ENCODE data around the gene CUL4A. TPM values are rescaled to one million over a fixed set of nuclear protein-coding genes. Genes with fewer than 3 reads are reported as not detected.

The CUL4A gene
- total and polyA plus RNA-seq, 9 of the 15 experiments (the other 6 are each of a cell fraction or from before 2014, with no cell fraction given): 21.1 to 92.0 (median 63.2) TPM

DNA sequence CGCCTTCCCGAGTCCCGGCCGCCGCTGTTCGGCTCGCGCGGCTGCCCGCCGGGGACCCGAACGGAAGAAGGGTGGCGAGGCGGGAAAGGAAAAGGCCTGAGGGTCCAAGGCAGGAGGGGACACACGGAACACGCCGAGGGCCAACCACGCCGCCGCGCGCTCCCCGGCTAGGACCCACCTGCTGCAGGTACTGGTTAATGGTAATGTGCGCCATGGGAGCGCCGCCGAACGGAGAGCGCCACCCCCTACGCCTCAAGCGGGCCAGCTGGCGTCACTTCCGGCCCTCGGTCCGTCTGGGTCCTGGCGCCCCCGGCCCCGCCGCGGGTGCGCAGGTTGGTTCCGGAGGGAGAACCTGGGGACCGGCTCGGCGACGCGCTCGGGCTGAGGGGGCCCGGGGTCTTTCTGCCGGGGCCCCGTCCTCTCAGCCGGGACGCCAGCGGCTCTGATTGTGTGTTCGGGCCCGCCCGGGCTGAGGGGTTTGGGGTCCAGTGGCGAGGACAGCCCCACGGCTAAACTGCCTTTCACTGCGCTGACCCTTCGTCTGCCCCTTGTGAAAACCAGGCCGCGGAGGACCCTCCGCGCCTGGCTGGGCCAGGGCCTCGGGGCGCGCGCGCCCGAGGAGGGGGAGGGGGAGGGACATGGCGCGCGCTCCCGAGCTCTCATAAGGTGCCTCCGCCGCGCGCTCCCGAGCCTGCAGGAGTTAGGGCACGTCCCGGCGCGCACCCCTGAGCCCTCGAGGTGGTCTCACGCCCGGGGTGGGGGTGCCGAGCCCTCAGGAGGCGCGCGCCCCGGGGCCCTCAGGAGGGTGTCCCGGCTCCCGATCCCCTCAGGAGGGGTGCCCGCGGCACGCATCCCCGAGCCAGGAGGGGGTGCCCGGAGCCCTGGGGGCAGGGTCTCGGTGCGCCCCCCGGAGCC lies 735 bp upstream of the CUL4A start, which contains the start of gene PCID2 (continued):
- TF ChIP-seq, protein P1, sequence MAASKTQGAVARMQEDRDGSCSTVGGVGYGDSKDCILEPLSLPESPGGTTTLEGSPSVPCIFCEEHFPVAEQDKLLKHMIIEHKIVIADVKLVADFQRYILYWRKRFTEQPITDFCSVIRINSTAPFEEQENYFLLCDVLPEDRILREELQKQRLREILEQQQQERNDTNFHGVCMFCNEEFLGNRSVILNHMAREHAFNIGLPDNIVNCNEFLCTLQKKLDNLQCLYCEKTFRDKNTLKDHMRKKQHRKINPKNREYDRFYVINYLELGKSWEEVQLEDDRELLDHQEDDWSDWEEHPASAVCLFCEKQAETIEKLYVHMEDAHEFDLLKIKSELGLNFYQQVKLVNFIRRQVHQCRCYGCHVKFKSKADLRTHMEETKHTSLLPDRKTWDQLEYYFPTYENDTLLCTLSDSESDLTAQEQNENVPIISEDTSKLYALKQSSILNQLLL (CRISPR knock-in tag; IDR thresholded peaks at IDR 0.05; ENCODE audit: borderline replicate concordance): no peak
- TF ChIP-seq RBM15 (IDR thresholded peaks at IDR 0.05; ENCODE audit: insufficient read depth, low read length) (0 out of 2 replicates have a peak, but pooled peaks have one; percentile 22), RBBP5 (IDR thresholded peaks at IDR 0.05; ENCODE audit: borderline replicate concordance, insufficient read depth, low read length, poor library complexity, severe bottlenecking) (peak; percentile 90), ZBED1 (IDR thresholded peaks at IDR 0.05) (0 out of 2 replicates have a peak, but pooled peaks have one; percentile 33), ATF7 (IDR thresholded peaks at IDR 0.05) (peak; percentile 83), ZEB2 (IDR thresholded peaks at IDR 0.05) (peak; percentile 94), ZNF57 (CRISPR knock-in tag; IDR thresholded peaks at IDR 0.05) (no peak), LCOR (CRISPR knock-in tag; IDR thresholded peaks at IDR 0.05) (0 out of 2 replicates have a peak, but pooled peaks have one; percentile 12), TOE1 (IDR thresholded peaks at IDR 0.05; ENCODE audit: borderline replicate concordance) (peak; percentile 66), TOE1 (CRISPR knock-in tag; IDR thresholded peaks at IDR 0.05; ENCODE audit: borderline replicate concordance, low read depth) (no peak), CTBP1 (IDR thresholded peaks at IDR 0.05; ENCODE audit: borderline replicate concordance) (peak; percentile 77), KLF1 (tag; IDR thresholded peaks at IDR 0.05) (0 out of 2 replicates have a peak, but pooled peaks have one; percentile 29), ZNF830 (CRISPR knock-in tag; IDR thresholded peaks at IDR 0.05) (no peak), TBP (optimal IDR thresholded peaks at IDR 0.05; ENCODE audit: low read depth, low read length) (peak; percentile 85), POLR2B (IDR thresholded peaks at IDR 0.05; ENCODE audit: low read depth, partially characterized antibody) (peak; percentile 47), POLR2AphosphoS5 (IDR thresholded peaks at IDR 0.05; ENCODE audit: control insufficient read depth, insufficient read depth, low read depth, low read length) (peak; percentile 64), ZNF764 (CRISPR knock-in tag; IDR thresholded peaks at IDR 0.05; ENCODE audit: low read depth) (no peak), HCFC1 (IDR thresholded peaks at IDR 0.05; ENCODE audit: low read depth, low read length) (peak; percentile 85), GABPB1 (CRISPR knock-in tag; IDR thresholded peaks at IDR 0.05) (peak; percentile 99)
- TF ChIP-seq, protein P2, sequence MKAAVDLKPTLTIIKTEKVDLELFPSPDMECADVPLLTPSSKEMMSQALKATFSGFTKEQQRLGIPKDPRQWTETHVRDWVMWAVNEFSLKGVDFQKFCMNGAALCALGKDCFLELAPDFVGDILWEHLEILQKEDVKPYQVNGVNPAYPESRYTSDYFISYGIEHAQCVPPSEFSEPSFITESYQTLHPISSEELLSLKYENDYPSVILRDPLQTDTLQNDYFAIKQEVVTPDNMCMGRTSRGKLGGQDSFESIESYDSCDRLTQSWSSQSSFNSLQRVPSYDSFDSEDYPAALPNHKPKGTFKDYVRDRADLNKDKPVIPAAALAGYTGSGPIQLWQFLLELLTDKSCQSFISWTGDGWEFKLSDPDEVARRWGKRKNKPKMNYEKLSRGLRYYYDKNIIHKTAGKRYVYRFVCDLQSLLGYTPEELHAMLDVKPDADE (conservative IDR thresholded peaks at IDR 0.05; ENCODE audit: control insufficient read depth, low read depth, low read length): peak; percentile 50; the same call in 1 of the 2 replicates
- TF ChIP-seq, protein P3, sequence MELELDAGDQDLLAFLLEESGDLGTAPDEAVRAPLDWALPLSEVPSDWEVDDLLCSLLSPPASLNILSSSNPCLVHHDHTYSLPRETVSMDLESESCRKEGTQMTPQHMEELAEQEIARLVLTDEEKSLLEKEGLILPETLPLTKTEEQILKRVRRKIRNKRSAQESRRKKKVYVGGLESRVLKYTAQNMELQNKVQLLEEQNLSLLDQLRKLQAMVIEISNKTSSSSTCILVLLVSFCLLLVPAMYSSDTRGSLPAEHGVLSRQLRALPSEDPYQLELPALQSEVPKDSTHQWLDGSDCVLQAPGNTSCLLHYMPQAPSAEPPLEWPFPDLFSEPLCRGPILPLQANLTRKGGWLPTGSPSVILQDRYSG (tag; conservative IDR thresholded peaks at IDR 0.05; ENCODE audit: low read depth): 0 out of 2 replicates have a peak, but pooled peaks have one; percentile 64
- TF ChIP-seq, protein P4, sequence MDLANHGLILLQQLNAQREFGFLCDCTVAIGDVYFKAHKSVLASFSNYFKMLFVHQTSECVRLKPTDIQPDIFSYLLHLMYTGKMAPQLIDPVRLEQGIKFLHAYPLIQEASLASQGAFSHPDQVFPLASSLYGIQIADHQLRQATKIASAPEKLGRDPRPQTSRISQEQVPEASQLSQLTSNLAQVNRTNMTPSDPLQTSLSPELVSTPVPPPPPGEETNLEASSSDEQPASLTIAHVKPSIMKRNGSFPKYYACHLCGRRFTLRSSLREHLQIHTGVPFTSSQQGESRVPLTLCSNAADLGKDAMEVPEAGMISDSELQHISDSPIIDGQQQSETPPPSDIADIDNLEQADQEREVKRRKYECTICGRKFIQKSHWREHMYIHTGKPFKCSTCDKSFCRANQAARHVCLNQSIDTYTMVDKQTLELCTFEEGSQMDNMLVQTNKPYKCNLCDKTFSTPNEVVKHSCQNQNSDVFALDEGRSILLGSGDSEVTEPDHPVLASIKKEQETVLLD (IDR thresholded peaks at IDR 0.05): peak; percentile 53; the same call in 1 of the 2 replicates

All from K562 (cell line).